ENCODE results near the gene HIVEP3.

HIVEP3 gene

DNA sequence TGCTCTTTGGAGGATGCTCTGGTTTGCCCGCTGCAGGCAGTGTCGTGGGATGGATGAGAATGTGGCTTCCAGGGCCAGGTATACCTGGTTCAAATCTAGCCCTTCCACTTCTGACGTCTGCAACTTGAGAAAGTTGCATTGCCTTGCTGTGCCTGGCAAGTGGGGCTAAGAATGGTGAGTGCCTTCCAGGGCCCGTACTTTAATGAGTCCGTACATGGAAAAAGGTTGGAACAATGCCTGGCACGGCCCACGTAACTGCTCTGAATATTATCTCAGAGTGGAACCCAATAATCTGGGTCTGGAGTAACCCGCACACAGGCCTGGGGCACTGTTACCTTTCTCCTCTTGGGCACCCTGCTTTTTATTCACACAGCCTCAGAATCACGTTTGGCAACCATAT is 287.6 kb downstream of the HIVEP3 start:
- no peak for DNase-seq
- Histone ChIP-seq H3K4me1 (peaks cover 0 to 12% (median 6%) of the 10 kb centered on the region in 4 donors), H3K27ac (no peak overlapping the region), H3K36me3 (no peaks in the 10 kb centered on the region), H3K9me3 (no peaks in the 10 kb centered on the region), H3K4me3 (no peak overlapping the region), H3K27me3 (peaks cover 0 to 4% of the 10 kb centered on the region in 2 donors)
- intact Hi-C loops (cut with DNase I; ENCODE audit: low total_unique reads) = no loop called here
- TF ChIP-seq, protein P1, sequence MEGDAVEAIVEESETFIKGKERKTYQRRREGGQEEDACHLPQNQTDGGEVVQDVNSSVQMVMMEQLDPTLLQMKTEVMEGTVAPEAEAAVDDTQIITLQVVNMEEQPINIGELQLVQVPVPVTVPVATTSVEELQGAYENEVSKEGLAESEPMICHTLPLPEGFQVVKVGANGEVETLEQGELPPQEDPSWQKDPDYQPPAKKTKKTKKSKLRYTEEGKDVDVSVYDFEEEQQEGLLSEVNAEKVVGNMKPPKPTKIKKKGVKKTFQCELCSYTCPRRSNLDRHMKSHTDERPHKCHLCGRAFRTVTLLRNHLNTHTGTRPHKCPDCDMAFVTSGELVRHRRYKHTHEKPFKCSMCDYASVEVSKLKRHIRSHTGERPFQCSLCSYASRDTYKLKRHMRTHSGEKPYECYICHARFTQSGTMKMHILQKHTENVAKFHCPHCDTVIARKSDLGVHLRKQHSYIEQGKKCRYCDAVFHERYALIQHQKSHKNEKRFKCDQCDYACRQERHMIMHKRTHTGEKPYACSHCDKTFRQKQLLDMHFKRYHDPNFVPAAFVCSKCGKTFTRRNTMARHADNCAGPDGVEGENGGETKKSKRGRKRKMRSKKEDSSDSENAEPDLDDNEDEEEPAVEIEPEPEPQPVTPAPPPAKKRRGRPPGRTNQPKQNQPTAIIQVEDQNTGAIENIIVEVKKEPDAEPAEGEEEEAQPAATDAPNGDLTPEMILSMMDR (IDR thresholded peaks at IDR 0.05) = no peak

DNA sequence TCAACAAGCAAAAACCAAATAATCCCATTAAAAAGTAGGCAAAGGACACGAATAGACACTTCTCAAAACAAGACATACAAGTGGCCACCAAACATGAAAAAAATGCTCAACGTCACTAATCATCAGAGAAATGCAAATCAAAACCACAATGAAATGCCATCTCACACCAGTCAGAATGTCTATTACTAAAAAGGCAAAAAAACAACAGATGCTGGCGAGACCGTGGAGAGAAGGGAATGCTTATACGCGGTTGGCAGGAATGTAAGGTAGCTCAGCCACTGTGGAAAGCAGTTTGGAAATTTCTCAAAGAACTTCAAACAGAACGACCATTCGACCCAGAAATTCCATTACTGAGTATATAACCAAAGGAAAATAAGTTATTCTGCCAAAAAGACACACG is 289.2 kb downstream of the HIVEP3 start:
- TF ChIP-seq, protein P1 (IDR thresholded peaks at IDR 0.05) = no peak
- H3K9me3 ChIP-seq = no peaks in the 10 kb centered on the region
- H3K27me3 ChIP-seq = peaks cover 0 to 4% of the 10 kb centered on the region in 2 donors
- no peak overlapping the region for H3K27ac ChIP-seq
- no peak overlapping the region for H3K4me3 ChIP-seq
- intact Hi-C loops (cut with DNase I; ENCODE audit: low total_unique reads) = no loop called here
- H3K36me3 ChIP-seq = no peaks in the 10 kb centered on the region
- DNase-seq = no peak
- H3K4me1 ChIP-seq = peaks cover 0 to 15% (median 11%) of the 10 kb centered on the region in 4 donors

DNA sequence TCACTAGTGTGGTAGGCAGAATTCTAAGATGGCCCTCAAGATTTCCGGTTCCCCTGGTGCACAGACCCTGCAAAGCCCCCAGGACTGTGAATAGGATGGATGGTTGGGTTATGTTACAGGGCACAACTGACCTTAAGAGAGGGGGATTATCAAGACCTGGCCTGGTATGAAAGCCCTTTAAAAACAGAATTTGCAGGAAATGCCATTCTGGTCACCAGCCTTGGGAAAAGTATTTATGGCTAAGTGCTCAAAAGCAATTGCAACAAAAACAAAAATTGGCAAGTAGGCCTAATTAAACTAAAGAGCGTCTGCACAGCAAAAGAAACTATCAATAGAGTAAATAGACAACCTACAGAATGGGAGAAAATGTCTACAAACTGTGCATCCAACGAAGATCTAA is 289.6 kb downstream of the HIVEP3 start:
- intact Hi-C loops (cut with DNase I; ENCODE audit: low total_unique reads) = no loop called here

DNA sequence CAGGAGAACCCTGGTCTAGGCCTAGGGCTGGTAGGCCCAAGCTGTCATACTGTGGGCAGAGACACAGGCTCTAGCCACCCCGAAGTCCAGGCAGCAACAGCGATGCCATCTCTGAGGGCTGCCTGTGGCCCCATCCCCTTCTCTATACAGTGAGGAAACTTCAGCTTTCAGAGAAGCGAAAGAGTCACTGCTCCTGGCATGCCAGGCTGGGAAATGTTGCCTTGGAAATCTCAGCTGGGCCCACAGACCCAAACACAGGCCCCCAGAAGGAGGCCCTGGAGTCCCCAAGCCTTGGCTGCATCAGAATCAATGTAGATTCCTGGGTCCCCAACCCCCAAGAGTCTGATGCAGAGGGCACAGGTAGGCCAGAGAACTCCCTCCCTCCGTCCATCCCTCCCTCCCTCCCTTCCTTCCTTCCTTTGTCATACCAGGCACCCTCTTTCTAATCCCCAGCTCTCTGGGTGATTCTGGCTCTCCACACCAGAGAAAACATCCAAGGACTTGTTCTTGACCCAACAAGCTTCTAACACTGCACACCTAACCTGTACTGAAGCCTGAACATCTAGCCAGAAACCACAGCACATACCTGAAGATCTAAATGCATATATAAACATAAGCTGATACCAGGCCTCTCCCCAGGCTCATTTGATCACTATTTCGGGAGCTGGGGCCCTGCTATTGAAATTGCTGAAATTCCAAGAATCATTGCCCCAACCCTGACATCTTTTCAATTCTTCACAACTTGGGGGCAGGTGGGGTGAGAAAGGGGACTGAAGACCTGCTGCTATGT is 291.0 kb downstream of the HIVEP3 start:
- intact Hi-C loops (cut with DNase I; ENCODE audit: low total_unique reads) = no loop called here

More for the DNA sequence above, 289.6 kb downstream of the HIVEP3 start:
- TF ChIP-seq, protein P1 (IDR thresholded peaks at IDR 0.05) = no peak
- Histone ChIP-seq H3K9me3 (no peaks in the 10 kb centered on the region), H3K27ac (no peak overlapping the region), H3K36me3 (no peaks in the 10 kb centered on the region), H3K4me3 (no peak overlapping the region), H3K27me3 (peaks cover 0 to 4% of the 10 kb centered on the region in 2 donors), H3K4me1 (peaks cover 0 to 15% (median 11%) of the 10 kb centered on the region in 4 donors)
- DNase-seq = no peak

DNA sequence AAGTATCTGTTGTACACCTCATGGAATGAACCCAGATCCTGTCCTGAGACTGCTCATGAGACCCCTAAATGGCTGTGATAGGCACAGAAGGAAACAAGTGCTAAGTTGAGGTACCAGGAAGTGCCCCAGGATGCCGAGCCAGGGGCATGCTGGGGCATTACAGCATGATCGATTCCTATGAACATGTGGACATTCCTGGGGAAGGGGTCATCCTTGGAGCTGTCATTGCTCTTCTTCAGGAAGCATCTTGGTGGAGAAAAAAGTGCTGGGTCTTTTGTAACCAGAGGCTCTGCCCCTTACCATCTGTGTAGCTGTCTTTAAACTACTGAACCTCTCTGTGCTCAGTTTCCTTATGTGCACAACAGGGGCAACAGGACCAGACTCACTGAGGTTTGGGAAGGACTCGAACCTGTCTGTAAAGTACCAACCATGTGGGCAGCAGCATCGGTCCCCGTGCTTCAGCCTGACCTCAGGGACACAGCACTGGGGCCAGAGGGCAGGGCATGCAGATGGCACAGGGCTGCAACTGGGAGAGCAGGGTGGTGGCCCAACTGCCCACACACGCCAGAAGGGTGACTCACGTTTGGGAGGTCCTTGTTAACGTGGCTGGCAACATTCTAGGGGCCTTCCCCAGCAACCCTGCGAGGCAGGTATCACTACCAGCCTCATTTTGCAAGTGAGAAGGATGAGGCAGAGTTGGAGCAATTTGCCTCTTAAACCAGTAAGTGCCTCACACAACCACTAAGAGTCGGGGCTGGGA is 291.9 kb downstream of the HIVEP3 start:
- Histone ChIP-seq H3K27ac (no peak overlapping the region), H3K9me3 (no peaks in the 10 kb centered on the region), H3K4me1 (peaks cover 0 to 32% (median 24%) of the 10 kb centered on the region in 4 donors), H3K4me3 (no peak overlapping the region), H3K27me3 (peaks cover 0 to 4% of the 10 kb centered on the region in 2 donors), H3K36me3 (no peaks in the 10 kb centered on the region)
- intact Hi-C loops (cut with DNase I; ENCODE audit: low total_unique reads) = no loop called here
- DNase-seq = no peak
- TF ChIP-seq, protein P1 (IDR thresholded peaks at IDR 0.05) = no peak

More for the DNA sequence above, 291.0 kb downstream of the HIVEP3 start:
- Histone ChIP-seq H3K4me3 (no peak overlapping the region), H3K27ac (no peak overlapping the region), H3K27me3 (peaks cover 0 to 4% of the 10 kb centered on the region in 2 donors), H3K4me1 (peaks cover 0 to 27% (median 23%) of the 10 kb centered on the region in 4 donors), H3K36me3 (no peaks in the 10 kb centered on the region), H3K9me3 (no peaks in the 10 kb centered on the region)
- no peak for DNase-seq
- TF ChIP-seq, protein P1 (IDR thresholded peaks at IDR 0.05) = no peak

Measured in tibial artery (tissue), 4 donors.